SK-N-SH (cell line): Measurements from ENCODE around the gene IL6ST. TPM values are rescaled to one million over a fixed set of nuclear protein-coding genes. Genes with fewer than 3 reads are reported as not detected.
"Not testable (repeated sequence)": the region's sequence is repeated elsewhere in the genome, so short reads cannot be mapped to it uniquely, and the experiment has no call there.

ENCODE experiments used
- CTCF ChIA-PET: fragments of 300-600, 350-600 bp; formaldehyde crosslinking; extraction: SDS; loops from one replicate; lab custom pipeline; 2021; lab: Yijun Ruan, JAX
- POLR2A ChIA-PET: fragments of 350-600 bp; sonication (Branson Sonifier 250); formaldehyde crosslinking; extraction: SDS; loops from one replicate; lab custom pipeline; 2020; ENCODE audit warnings: antibody characterized with exemption, inconsistent platforms; lab: Yijun Ruan, JAX
- DNase-seq: peaks from one replicate; pipeline ENCODE4 v3.0.0; 2012
- H2AFZ ChIP-seq: fragments of 200-600 bp; sonication (generic); 2 replicates; pipeline ENCODE4 v1.8.1; 2016; ENCODE audit warnings: antibody characterized with exemption, mild to moderate bottlenecking, low read depth
- H3F3A ChIP-seq: fragments of 200-600 bp; sonication (generic); replicated peaks from 2 replicates; pipeline ENCODE3; 2016; ENCODE audit warnings: antibody characterized with exemption, mild to moderate bottlenecking; ENCODE audit not compliant: insufficient read depth
- H3K27ac ChIP-seq, 2 experiments: fragments of 200-500 bp in 1 of 2; fragments of 200-600 bp in 1 of 2; sonication (Bioruptor generic) in 1 of 2; sonication (generic), shearing (Covaris generic) in 1 of 2; 2 replicates each; pipeline versions ENCODE4 v1.5.1 to v1.6.1; 2014 to 2016; ENCODE audit warnings: low read depth in 2 of 2, inconsistent platforms in 1 of 2, low read length in 1 of 2, mild to moderate bottlenecking in 1 of 2, mixed read lengths in 1 of 2
- H3K27me3 ChIP-seq: fragments of 200-600 bp; sonication (generic), shearing (Covaris generic); 2 replicates; pipeline ENCODE4 v1.6.1; 2016; ENCODE audit warnings: mixed run types; ENCODE audit not compliant: insufficient read depth
- H3K36me3 ChIP-seq, 2 experiments: fragments of 200-500 bp in 1 of 2; fragments of 200-600 bp in 1 of 2; sonication (Bioruptor generic) in 1 of 2; sonication (generic) in 1 of 2; replicated peaks in 1 of 2; 2 replicates each; pipeline versions ENCODE3 to v1.5.1; 2014 to 2016; ENCODE audit warnings: low read length in 1 of 2, mild to moderate bottlenecking in 1 of 2; ENCODE audit not compliant: insufficient read depth in 2 of 2, control insufficient read depth in 1 of 2
- H3K4me1 ChIP-seq, 2 experiments: fragments of 200-500 bp in 1 of 2; fragments of 200-600 bp in 1 of 2; sonication (Bioruptor generic) in 1 of 2; sonication (generic), shearing (Covaris generic) in 1 of 2; 2 replicates each; pipeline versions ENCODE4 v1.5.1 to v1.6.1; 2014 to 2016; ENCODE audit warnings: low read depth in 1 of 2, low read length in 1 of 2, mixed run types in 1 of 2; ENCODE audit not compliant: insufficient read depth in 2 of 2, control insufficient read depth in 1 of 2
- H3K4me2 ChIP-seq: fragments of 200-600 bp; sonication (generic), shearing (Covaris generic); 2 replicates; pipeline ENCODE4 v1.6.1; 2017; ENCODE audit warnings: mixed run types
- H3K4me3 ChIP-seq, 2 experiments: fragments of 200-500 bp in 1 of 2; fragments of 200-600 bp in 1 of 2; sonication (Bioruptor generic) in 1 of 2; sonication (generic), shearing (Covaris generic) in 1 of 2; 2 replicates each; pipeline versions ENCODE4 v1.5.1 to v1.8.1; 2014 to 2016; ENCODE audit warnings: low read depth in 2 of 2, inconsistent platforms in 1 of 2, low read length in 1 of 2, mild to moderate bottlenecking in 1 of 2, mixed read lengths in 1 of 2, moderate library complexity in 1 of 2
- H3K79me2 ChIP-seq: fragments of 200-600 bp; sonication (generic); 2 replicates; pipeline ENCODE4 v1.8.1; 2017; ENCODE audit warnings: mild to moderate bottlenecking; ENCODE audit not compliant: insufficient read depth
- H3K9ac ChIP-seq: fragments of 200-600 bp; sonication (generic); 2 replicates; pipeline ENCODE4 v1.6.1; 2017; ENCODE audit warnings: mixed run types
- H3K9me2 ChIP-seq: fragments of 200-600 bp; sonication (generic); 2 replicates; pipeline ENCODE4 v1.6.1; 2017; ENCODE audit warnings: mixed run types
- H3K9me3 ChIP-seq: fragments of 200-600 bp; sonication (generic); 2 replicates; pipeline ENCODE4 v1.6.1; 2017; ENCODE audit warnings: mixed run types, mild to moderate bottlenecking, moderate library complexity
- H4K20me1 ChIP-seq: fragments of 200-600 bp; sonication (generic); 2 replicates; pipeline ENCODE4 v1.6.1; 2017; ENCODE audit warnings: mild to moderate bottlenecking, mixed run types; ENCODE audit not compliant: insufficient read depth
- EP300 ChIP-seq, 2 experiments: IDR thresholded peaks; 2 replicates each; pipeline versions ENCODE4 v1.4.0 to v1.6.1; 2012; ENCODE audit warnings: borderline replicate concordance in 1 of 2, low read depth in 1 of 2, low read length in 1 of 2
- FOXM1 ChIP-seq: IDR thresholded peaks from 2 replicates; pipeline ENCODE4 v1.4.0; 2012; ENCODE audit warnings: low read depth, mild to moderate bottlenecking
- JUND ChIP-seq: IDR thresholded peaks from 2 replicates; pipeline ENCODE4 v1.4.0; 2012
- TAF1 ChIP-seq: IDR thresholded peaks from 2 replicates; pipeline ENCODE4 v1.6.1; 2012; ENCODE audit warnings: low read depth, mild to moderate bottlenecking, low read length, moderate library complexity, borderline replicate concordance
- WGBS: methylation state at CpG from one replicate; pipeline ENCODE4 v1.1.6; 2017; ENCODE audit warnings: low lambda C conversion rate; 5-methylcytosine and 5-hydroxymethylcytosine counted together
- polyA plus RNA-seq, 3 experiments: library from polyadenylated mRNA; depleted of rRNA; stranded (reverse); fragments of >200 nt; gene quantifications; 2 replicates each; pipeline ENCODE4 v1.2.3, GENCODE V29; 2012
- TF ChIP-seq, protein P1 (sequence below): fragments of 150-350 bp; IDR thresholded peaks from 2 replicates; pipeline ENCODE4 v1.6.1; 2017; ENCODE audit warnings: antibody characterized with exemption, low read length, low read depth, borderline replicate concordance

Gene IL6ST
- polyA plus RNA-seq, 1 of the 3 experiments (the other 2 are of a cell fraction): 16.0 TPM

DNA sequence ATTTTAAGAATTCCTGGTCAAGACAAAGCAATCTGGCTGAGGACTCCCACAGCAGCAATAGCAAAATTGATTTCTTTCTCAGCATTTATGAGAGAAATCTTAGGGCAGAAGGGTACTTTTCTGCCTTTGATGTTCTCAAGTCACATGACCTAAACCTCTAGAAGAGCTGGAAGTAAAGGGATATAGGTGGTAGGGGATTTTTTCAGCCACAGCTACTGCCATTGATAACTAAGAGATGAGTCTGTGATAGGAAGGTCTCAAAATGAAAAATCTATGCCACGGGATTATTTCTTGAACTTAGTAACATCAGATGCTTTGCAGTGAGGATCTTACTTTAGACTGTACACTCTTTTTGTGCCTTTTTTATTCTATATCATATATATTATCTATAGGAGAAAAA is 35.6 kb downstream of the IL6ST start:
- Histone ChIP-seq H3K4me3 (no peak overlapping the region), H3K9ac (no peak overlapping the region), H3K9me2 (no peaks in the 10 kb centered on the region), H3K9me3 (no peaks in the 10 kb centered on the region), H3K27ac (no peak overlapping the region), H3K79me2 (no peaks in the 10 kb centered on the region; the same call in 1 of the 2 replicates), H3F3A (no peaks in the 10 kb centered on the region), H3K4me2 (no peak overlapping the region), H3K4me1 (no peaks in the 10 kb centered on the region), H3K36me3 (peaks cover 59 to 76% of the 10 kb centered on the region in 2 experiments), H3K27me3 (no peaks in the 10 kb centered on the region), H4K20me1 (no peaks in the 10 kb centered on the region), H2AFZ (no peak overlapping the region)
- CTCF ChIA-PET: interaction anchor here (1.9 kb wide), 1 partner anchor 23 kb away, joined by 5 read pairs; no protein-coding TSS in a partner anchor
- DNase-seq: no peak
- TF ChIP-seq TAF1: no peak
- TF ChIP-seq FOXM1: no peak
- TF ChIP-seq, protein P1, sequence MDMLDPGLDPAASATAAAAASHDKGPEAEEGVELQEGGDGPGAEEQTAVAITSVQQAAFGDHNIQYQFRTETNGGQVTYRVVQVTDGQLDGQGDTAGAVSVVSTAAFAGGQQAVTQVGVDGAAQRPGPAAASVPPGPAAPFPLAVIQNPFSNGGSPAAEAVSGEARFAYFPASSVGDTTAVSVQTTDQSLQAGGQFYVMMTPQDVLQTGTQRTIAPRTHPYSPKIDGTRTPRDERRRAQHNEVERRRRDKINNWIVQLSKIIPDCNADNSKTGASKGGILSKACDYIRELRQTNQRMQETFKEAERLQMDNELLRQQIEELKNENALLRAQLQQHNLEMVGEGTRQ: no peak
- TF ChIP-seq EP300 (IDR thresholded peaks at IDR 0.05; ENCODE audit: borderline replicate concordance in 1 of 2, low read depth in 1 of 2, low read length in 1 of 2): no peak
- no peak for TF ChIP-seq JUND
- POLR2A ChIA-PET: no interaction called here
- 85% methylated on average over 1 of the region's 1 CpG for WGBS

DNA sequence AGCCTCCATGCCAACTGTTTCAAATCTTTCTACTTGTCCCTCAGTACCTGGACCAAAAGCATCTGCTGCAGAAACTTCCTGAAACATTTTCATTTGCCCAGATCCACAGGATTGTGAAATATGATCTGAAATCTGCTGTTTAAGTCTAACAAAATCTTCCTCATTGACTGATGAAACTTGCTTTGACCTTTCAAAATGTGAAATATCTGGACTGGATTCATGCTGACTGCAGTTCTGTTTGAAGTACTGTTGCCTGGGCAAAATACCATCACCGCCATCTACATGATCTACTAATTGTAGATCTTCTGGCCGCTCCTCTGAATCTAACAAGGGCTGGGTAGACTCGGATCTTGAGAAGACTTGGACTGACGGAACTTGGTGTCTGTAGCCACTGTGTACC is 53.6 kb downstream of the IL6ST start:
- H3F3A ChIP-seq, H2AFZ ChIP-seq, H3K4me2 ChIP-seq, H3K9me3 ChIP-seq, H3K27me3 ChIP-seq, H3K4me1 ChIP-seq, DNase-seq, H3K9ac ChIP-seq, H3K79me2 ChIP-seq, H4K20me1 ChIP-seq, H3K9me2 ChIP-seq, POLR2A ChIA-PET, H3K27ac ChIP-seq, H3K4me3 ChIP-seq: not testable (repeated sequence)
- CTCF ChIA-PET: interaction anchor here (1.3 kb wide), 1 partner anchor 260 kb away, joined by 4 read pairs; no protein-coding TSS in a partner anchor
- H3K36me3 ChIP-seq: peaks cover 50 to 66% of the 10 kb centered on the region in 2 experiments
- 97% methylated on average over 4 of the region's 4 CpGs for WGBS

DNA sequence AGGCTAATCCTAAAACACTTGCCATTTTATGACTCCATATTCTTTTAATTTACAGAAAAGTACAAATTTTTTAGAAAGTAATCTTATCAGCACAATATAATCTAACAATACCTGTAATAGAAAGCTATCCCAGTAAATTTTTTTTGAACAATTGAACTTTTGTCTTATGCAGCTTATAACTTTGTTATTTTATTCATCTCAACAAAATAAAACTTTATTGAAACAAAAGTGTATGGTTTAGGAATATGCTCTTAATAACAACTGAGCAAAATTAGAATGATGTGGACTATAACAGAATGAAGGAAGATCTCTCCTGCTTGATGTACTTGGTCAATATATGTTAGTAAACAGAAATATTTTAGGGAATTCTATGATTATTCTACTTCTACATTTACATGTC is 57.2 kb downstream of the IL6ST start:
- peaks cover 15% of the 10 kb centered on the region for H3F3A ChIP-seq
- H3K9ac ChIP-seq, H2AFZ ChIP-seq, H3K79me2 ChIP-seq, H3K4me3 ChIP-seq, H3K27ac ChIP-seq, H3K4me1 ChIP-seq, H4K20me1 ChIP-seq, H3K9me3 ChIP-seq, H3K9me2 ChIP-seq, POLR2A ChIA-PET, H3K27me3 ChIP-seq, DNase-seq, H3K4me2 ChIP-seq: not testable (repeated sequence)
- CTCF ChIA-PET: interaction anchor here (0.5 to 6.9 kb wide), 6 partner anchors 10 to 881 kb away, joined by 3 to 77 read pairs (median 22); no protein-coding TSS in a partner anchor
- H3K36me3 ChIP-seq: peaks cover 41 to 46% of the 10 kb centered on the region in 2 experiments
